ENCODE results near the gene PACS2.

GRCh38 chr14:105299654-105300541 is 14.7 kb upstream of the PACS2 start:
- TF ChIP-seq CTCF (IDR thresholded peaks at IDR 0.05) (no peak), POLR2A (IDR thresholded peaks at IDR 0.05) (no peak)

All from testis (tissue), 2 donors.